ENCODE measurements around the gene GPR171. TPM values are rescaled to one million over a fixed set of nuclear protein-coding genes. Genes with fewer than 3 reads are reported as not detected.

GPR171 gene
- total RNA-seq, result 0.38 TPM

DNA sequence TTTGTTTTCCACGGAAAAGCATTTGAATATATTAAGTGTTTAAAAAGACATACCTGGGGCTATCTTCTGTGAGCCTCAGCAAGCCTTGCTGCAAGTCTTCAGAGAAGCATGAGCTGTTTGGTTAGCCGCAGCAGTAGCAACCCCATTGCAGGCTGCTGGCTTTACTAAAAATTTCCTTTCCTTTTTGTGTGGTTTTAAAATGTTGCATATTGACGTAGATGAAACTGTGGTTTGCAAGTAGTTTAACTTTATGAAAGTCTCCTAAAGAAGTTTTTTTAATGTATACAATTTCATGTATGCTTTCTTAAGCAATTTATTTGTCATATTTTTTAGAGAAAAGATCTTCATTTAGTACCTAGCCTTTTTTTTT is at the start of gene GPR171:
GPR171 (minus strand) TSS at position 166 of the 370 bp plus-strand sequence. CDS start 3,830 bp downstream, outside the sequence.

Other genes starting within 250 kb of the GPR171 start
- 12.0 TPM for gene CLRN1, start 230.5 kb downstream of the GPR171 start, total RNA-seq
- 16.4 TPM for gene MED12L, start 117.6 kb downstream of the GPR171 start, total RNA-seq
- gene P2RY14, start 75.3 kb upstream of the GPR171 start, total RNA-seq, result 4.9 TPM
- gene GPR87, start 113.6 kb upstream of the GPR171 start, total RNA-seq, result 1.3 TPM
- gene P2RY13, start 126.3 kb upstream of the GPR171 start, total RNA-seq, result 0.55 TPM
- 3.0 TPM for gene P2RY12, start 181.5 kb upstream of the GPR171 start, total RNA-seq

All from camera-type eye (tissue), 1 donor.